Uterine smooth muscle cell (primary cell): ENCODE measurements around the gene CCDC188. TPM values are rescaled to one million over a fixed set of nuclear protein-coding genes. Genes with fewer than 3 reads are reported as not detected.

Experiments
- total RNA-seq: library from RNA; depleted of rRNA; stranded (reverse); fragments of >200 nt; gene quantifications from 2 replicates; pipeline ENCODE4 v1.2.3, GENCODE V29; 2014

The CCDC188 gene
- 1.5 and 2.3 TPM in 2 replicates for total RNA-seq

DNA sequence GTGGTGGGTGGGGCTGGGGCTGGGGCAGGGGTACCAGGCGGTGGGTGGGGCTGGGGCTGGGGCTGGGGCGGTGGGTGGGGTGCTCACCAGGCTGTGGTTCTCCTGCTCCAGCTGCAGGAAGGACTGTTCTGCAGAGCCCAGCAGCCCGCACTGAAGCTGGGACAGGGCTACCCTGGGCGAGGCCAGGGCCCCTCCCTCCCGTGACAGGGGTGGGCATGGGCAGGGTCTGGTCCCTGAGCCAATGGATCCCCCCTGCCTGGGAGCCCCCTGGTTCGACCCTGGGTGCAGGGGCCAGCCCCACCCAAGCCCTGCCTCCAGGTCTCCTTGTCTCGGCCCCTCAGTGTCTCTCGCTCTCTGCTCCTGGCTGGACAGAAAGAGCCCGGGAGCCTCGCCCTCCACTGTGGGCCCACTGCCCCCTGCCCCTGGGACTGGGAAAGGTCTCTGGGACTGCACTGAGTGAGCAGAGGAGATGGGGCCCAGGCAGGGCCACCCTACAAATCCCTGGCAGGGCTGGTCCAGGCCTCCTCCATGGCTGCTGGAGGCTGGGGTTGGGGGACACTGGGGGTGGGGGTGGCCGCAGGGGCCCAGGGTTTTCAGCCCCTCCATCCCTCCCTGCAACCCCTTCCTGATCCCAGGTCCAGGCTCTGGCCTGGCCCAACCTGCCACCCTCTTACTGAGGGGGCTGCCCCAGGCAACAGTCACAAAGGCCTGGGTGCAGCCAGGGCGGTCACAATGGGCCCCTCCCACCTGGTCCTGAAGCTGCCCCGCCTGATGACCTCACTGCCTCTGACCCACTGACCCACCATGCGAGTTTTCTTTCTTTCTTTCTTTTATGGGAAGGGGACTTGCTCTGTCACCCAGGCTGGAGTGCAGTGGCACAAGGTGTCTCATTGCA, at the start of gene CCDC188:
Gene CCDC188 (minus strand): TSS at position 675 of the 895 bp plus-strand sequence. CDS start 69 bp downstream, at position 606.

DNA sequence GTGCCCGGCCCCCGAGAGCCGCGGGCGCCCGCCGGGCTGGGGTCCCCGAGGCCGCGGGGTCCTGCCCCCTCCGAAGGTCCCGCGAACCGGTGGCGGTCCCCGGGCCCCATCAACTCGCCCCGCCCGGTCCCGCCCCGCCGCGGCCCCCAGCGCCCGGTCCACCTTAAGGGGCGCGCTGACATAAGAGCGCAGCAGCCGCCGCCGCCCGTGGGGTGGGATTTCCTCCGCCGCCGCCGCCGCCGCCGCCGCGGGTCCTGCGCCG, 19.3 kb downstream of the CCDC188 start, which contains the start of gene ZDHHC8:
Gene ZDHHC8 (plus strand): TSS at position 208 of the 262 bp plus-strand sequence. CDS start 144 bp downstream, outside the sequence.

DNA sequence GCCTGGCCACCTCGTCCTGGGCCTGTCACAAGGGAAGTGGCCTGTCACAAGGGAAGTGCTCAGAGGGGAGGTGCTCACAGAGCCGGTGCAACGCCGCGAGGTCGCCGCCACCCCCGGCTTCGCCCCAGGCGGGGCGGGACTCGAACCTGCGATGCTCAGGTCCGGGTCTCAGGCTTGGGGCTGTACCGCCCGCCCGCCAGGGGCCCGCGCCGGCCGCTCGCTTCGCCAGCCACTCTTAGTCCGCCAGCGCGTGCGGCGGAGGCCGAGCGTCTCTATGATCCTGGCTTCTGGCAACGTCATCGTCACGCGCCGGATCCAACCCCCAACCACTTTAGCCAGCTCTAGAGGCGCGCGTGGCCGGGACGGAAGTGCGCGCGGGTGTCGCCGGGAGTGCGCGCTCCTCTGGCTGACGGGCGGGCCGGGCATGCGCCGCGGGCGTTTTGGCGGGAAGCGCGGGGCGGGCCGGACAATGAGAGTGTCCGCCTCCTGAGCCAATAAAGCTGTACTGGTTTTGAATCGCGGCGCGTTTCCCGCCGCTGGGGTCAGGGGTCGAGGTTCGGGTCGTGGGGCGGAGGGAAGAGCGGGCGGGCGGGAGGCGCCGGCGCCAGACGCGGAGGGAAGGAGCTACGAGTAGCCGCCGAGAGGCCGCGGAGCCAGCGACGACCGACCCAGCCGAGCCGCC, 33.8 kb downstream of the CCDC188 start, which contains the start of gene TRMT2A:
Gene TRMT2A (minus strand): TSS at position 276 of the 682 bp plus-strand sequence. CDS start 320 bp downstream, outside the sequence.

DNA sequence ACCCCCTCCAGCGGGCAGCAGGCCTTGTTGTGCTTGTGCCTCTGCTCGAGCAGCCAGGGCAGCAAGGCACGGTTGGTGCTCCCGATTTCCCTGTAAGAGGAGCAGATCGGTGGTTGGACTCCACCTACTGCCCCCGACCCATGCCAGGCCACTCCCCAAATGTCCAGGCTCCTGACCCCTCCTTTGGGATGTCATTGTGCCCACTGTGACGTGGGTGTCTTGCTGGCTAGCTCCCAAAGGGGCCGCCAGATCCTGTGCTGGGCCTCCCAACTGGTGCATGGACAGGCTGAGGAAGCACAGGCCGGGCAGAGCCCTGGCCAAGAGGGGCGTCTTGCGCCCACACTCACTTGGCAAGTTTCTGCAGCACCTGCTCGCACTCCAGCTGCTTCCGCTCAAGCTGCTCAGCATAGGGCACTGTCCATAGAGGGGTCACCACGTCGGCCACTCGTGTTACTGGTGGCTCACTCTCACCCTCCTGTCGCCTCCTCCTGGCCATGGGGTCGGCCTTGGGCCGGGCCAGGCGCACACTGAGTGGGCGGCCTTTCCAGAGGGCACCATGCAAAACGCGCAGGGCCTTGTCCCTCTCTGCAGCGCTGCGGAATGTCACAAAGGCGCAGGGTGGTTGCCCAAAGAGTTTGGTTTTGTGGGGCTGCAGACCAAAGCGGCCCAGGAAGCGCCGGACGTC, 35.0 kb downstream of the CCDC188 start, which contains the start of gene RANBP1:
Gene RANBP1 (plus strand): TSS at position 414 of the 685 bp plus-strand sequence. CDS start 81 bp downstream, at position 495.

Other genes starting within 250 kb of the CCDC188 start
- gene COMT, start 209.3 kb downstream of the CCDC188 start, total RNA-seq: 210 and 308 TPM in 2 replicates
- 23.4 and 25.9 TPM in 2 replicates for gene TXNRD2, start 209.2 kb downstream of the CCDC188 start, total RNA-seq
- 12.4 and 30.0 TPM in 2 replicates for gene ARVCF, start 134.2 kb downstream of the CCDC188 start, total RNA-seq
- gene TANGO2, start 129.9 kb downstream of the CCDC188 start, total RNA-seq: 56.7 and 62.5 TPM in 2 replicates
- 26.5 and 32.9 TPM in 2 replicates for gene DGCR8, start 70.8 kb downstream of the CCDC188 start, total RNA-seq
- 303 and 588 TPM in 2 replicates for gene RANBP1, start 35.0 kb downstream of the CCDC188 start, total RNA-seq
- 45.2 and 45.3 TPM in 2 replicates for gene TRMT2A, start 33.8 kb downstream of the CCDC188 start, total RNA-seq
- 7.1 and 7.6 TPM in 2 replicates for gene ZDHHC8, start 19.3 kb downstream of the CCDC188 start, total RNA-seq
- gene RTN4R, start 117.3 kb upstream of the CCDC188 start, total RNA-seq: 0.77 and 1.00 TPM in 2 replicates
- gene DGCR6L, start 169.0 kb upstream of the CCDC188 start, total RNA-seq: 52.5 and 54.6 TPM in 2 replicates
- gene ZNF74, start 243.1 kb upstream of the CCDC188 start, total RNA-seq: 10.3 and 13.5 TPM in 2 replicates